ENCODE data around the gene DGAT2L6. TPM values are rescaled to one million over a fixed set of nuclear protein-coding genes. Genes with fewer than 3 reads are reported as not detected.

DGAT2L6 gene, protein sequence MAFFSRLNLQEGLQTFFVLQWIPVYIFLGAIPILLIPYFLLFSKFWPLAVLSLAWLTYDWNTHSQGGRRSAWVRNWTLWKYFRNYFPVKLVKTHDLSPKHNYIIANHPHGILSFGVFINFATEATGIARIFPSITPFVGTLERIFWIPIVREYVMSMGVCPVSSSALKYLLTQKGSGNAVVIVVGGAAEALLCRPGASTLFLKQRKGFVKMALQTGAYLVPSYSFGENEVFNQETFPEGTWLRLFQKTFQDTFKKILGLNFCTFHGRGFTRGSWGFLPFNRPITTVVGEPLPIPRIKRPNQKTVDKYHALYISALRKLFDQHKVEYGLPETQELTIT
- total RNA-seq = not detected in 2 replicates

DNA sequence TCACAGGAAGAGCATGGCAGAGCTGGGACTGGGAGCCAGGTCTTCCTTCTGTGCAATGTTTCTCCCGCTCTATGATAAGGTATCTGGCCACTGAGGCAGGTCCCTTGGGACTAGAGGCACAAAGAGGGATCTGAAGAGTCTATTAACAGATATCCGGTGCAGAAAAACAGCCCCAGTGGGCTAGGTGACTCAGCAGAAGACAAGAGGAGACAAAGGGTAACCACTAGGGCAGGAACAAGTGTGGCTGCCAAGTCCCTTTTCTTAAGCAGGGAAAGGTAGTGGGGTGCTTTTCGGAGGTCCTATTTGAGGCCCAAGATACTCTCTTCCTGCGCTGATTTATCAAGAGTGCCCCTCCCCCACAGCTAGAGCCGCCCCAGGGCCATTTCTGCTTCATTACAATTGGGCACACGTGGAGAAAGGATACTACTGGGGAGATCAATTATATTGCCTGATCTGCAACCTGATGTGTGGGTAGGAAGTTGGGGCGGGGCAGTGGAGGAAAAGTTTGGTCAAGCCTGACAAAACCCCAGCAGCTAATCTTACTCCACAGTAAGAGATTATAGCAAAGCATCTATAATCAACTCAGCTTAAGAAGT lies at the start of gene DGAT2L6:
Gene DGAT2L6 (plus strand): TSS at position 546 of the 596 bp plus-strand sequence. CDS start 100 bp downstream, outside the sequence.

DNA sequence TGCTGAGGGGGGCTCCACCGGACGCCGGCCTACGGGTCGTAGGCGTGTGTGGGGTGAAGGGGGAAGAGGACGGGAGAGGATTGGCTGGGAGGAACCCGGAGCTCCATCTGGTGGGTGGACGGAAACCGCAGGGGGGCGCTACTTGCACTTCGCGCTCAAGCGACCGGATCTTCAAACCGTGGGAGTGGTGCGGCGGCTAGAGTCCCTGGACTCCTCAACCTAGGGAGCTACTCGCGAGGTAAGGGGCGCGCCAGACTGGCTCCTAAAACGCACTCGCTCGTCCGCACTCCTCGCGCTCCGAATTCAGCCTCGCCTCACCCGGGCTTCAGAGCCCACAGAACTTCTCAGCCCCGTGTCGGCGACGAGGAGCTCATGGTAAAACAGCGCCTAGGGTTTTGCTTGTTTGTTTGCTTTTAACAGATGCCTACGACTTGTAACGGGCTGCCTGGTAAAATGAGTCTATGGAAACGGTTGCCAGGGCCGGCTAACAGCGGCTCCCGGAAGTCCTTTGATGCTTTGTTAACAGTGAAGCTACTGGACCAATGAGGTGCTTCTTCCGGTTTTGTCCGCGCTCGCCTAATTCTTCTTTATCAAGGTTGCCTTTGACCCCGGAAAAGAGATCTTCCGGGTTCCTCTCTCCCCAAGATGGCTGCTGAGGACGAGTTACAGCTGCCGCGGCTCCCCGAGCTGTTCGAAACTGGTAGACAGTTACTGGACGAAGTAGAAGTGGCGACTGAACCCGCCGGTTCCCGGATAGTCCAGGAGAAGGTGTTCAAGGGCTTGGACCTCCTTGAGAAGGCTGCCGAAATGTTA lies 43.8 kb upstream of the DGAT2L6 start, which contains the start of gene IGBP1:
Gene IGBP1 (plus strand): TSS at position 145 of the 813 bp plus-strand sequence. CDS start 501 bp downstream, at position 646.

DNA sequence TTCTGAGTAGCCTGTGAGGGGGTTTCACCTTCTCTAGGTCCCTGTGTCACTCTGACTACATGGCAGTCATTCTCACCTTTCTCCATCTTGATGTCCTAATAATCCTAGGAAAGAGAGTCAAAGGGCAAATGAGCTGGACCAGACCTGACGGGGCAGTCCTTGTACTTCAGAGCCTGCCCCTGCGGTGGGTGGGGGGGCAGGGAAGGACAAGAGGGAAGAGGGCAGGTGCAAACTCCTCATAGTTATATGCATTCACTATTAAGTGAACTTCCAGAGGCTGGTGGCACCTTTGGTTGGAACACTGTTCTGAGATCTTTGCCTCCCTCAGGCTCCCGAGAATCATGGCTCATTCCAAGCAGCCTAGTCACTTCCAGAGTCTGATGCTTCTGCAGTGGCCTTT lies 57.1 kb downstream of the DGAT2L6 start, which contains the start of gene AWAT1:
Gene AWAT1 (plus strand): TSS at position 301 of the 400 bp plus-strand sequence. CDS start 41 bp downstream, at position 342.

Other genes with a start within 250 kb of the DGAT2L6 start
- not detected in 2 replicates for gene AWAT2, start 127.5 kb upstream of the DGAT2L6 start, total RNA-seq
- not detected in 2 replicates for gene OTUD6A, start 115.0 kb upstream of the DGAT2L6 start, total RNA-seq
- gene IGBP1, start 44.0 kb upstream of the DGAT2L6 start, total RNA-seq = 44.5 and 56.5 TPM in 2 replicates
- not detected in 2 replicates for gene AWAT1, start 57.2 kb downstream of the DGAT2L6 start, total RNA-seq
- not detected in 2 replicates for gene P2RY4, start 82.7 kb downstream of the DGAT2L6 start, total RNA-seq
- not detected in 2 replicates for gene ARR3, start 90.9 kb downstream of the DGAT2L6 start, total RNA-seq
- not detected in 2 replicates for gene RAB41, start 104.7 kb downstream of the DGAT2L6 start, total RNA-seq
- 59.8 and 76.5 TPM in 2 replicates for gene PDZD11, start 112.4 kb downstream of the DGAT2L6 start, total RNA-seq
- gene KIF4A, start 112.6 kb downstream of the DGAT2L6 start, total RNA-seq = 5.2 and 12.3 TPM in 2 replicates
- gene GDPD2, start 245.8 kb downstream of the DGAT2L6 start, total RNA-seq = 0.34 TPM in 1 of 2 replicates, not detected in the other

Data from hair follicular keratinocyte (primary cell).